Measurements from ENCODE around the gene PARD3. TPM values are rescaled to one million over a fixed set of nuclear protein-coding genes. Genes with fewer than 3 reads are reported as not detected.

PARD3 gene
- total RNA-seq, 2 donors from 2014 or later, result 36.1 to 48.5 TPM

- no peak overlapping the region for H3K27ac ChIP-seq
- no peak for ATAC-seq
- DNase-seq, result no peak
- 90 to 94% methylated on average over 1 of the region's 1 CpG for WGBS, 2 donors
- TF ChIP-seq POLR2A (IDR thresholded peaks at IDR 0.05), result no peak
- TF ChIP-seq CTCF (IDR thresholded peaks at IDR 0.05), result no peak
- H3K4me1 ChIP-seq, result peaks cover under 1% of the 10 kb centered on the region
- no peaks in the 10 kb centered on the region for H3K9me3 ChIP-seq
- no peak overlapping the region for H3K4me3 ChIP-seq
- no peaks in the 10 kb centered on the region for H3K36me3 ChIP-seq (replicated peaks in 1 of 2; ENCODE audit: insufficient read depth in 1 of 2, low read depth in 2 of 2)
- intact Hi-C loops (cut with DNase I), result no loop called here
- no peaks in the 10 kb centered on the region for H3K27me3 ChIP-seq
These were observed 316.3 kb downstream of the PARD3 start for GRCh38 chr10:34498821-34499220.

- 59 to 66% methylated on average over 2 of the region's 2 CpGs for WGBS, 2 donors
- DNase-seq (peak in 2 of 4 donors; percentile 24 to 33), ATAC-seq (no peak)
- no peaks in the 10 kb centered on the region for H3K36me3 ChIP-seq (replicated peaks in 1 of 2; ENCODE audit: insufficient read depth in 1 of 2, low read depth in 2 of 2)
- intact Hi-C loops (cut with DNase I), result no loop called here
- TF ChIP-seq POLR2A (IDR thresholded peaks at IDR 0.05) (no peak), CTCF (IDR thresholded peaks at IDR 0.05) (no peak)
- no peak overlapping the region for H3K27ac ChIP-seq
- H3K27me3 ChIP-seq, result no peaks in the 10 kb centered on the region
- no peaks in the 10 kb centered on the region for H3K9me3 ChIP-seq
- peaks cover 9% of the 10 kb centered on the region for H3K4me1 ChIP-seq
- H3K4me3 ChIP-seq, result no peak overlapping the region
These were observed 319.2 kb downstream of the PARD3 start for GRCh38 chr10:34495938-34496337.

- WGBS, 2 donors, result 94 to 97% methylated on average over 5 of the region's 5 CpGs
- intact Hi-C loops (cut with DNase I), result no loop called here
- no peaks in the 10 kb centered on the region for H3K36me3 ChIP-seq (replicated peaks in 1 of 2; ENCODE audit: insufficient read depth in 1 of 2, low read depth in 2 of 2)
- no peak overlapping the region for H3K4me3 ChIP-seq
- peaks cover 9% of the 10 kb centered on the region for H3K4me1 ChIP-seq
- ATAC-seq, result no peak
- no peak for DNase-seq
- TF ChIP-seq POLR2A (IDR thresholded peaks at IDR 0.05) (no peak), CTCF (IDR thresholded peaks at IDR 0.05) (no peak)
- no peak overlapping the region for H3K27ac ChIP-seq
- no peaks in the 10 kb centered on the region for H3K9me3 ChIP-seq
- H3K27me3 ChIP-seq, result no peaks in the 10 kb centered on the region
These were observed 321.1 kb downstream of the PARD3 start for GRCh38 chr10:34494012-34494411.

GRCh38 chr10:34492081-34492480 is 323.0 kb downstream of the PARD3 start:
- WGBS, 2 donors, result 82 to 84% methylated on average over 7 of the region's 7 CpGs
- TF ChIP-seq CTCF (IDR thresholded peaks at IDR 0.05) (no peak), POLR2A (IDR thresholded peaks at IDR 0.05) (no peak)
- Histone ChIP-seq H3K27ac (no peak overlapping the region), H3K4me1 (peaks cover 9% of the 10 kb centered on the region), H3K36me3 (replicated peaks in 1 of 2; ENCODE audit: insufficient read depth in 1 of 2, low read depth in 2 of 2) (no peaks in the 10 kb centered on the region), H3K9me3 (no peaks in the 10 kb centered on the region), H3K4me3 (no peak overlapping the region), H3K27me3 (no peaks in the 10 kb centered on the region)
- ATAC-seq (no peak), DNase-seq (no peak)
- intact Hi-C loops (cut with DNase I), result no loop called here

GRCh38 chr10:34491678-34492077 is 323.4 kb downstream of the PARD3 start:
- intact Hi-C loops (cut with DNase I), result no loop called here
- 39 to 44% methylated on average over 3 of the region's 3 CpGs for WGBS, 2 donors
- Histone ChIP-seq H3K27ac (no peak overlapping the region), H3K9me3 (no peaks in the 10 kb centered on the region), H3K4me1 (peaks cover 9% of the 10 kb centered on the region), H3K27me3 (no peaks in the 10 kb centered on the region), H3K36me3 (replicated peaks in 1 of 2; ENCODE audit: insufficient read depth in 1 of 2, low read depth in 2 of 2) (no peaks in the 10 kb centered on the region), H3K4me3 (no peak overlapping the region)
- DNase-seq (no peak), ATAC-seq (no peak)
- TF ChIP-seq CTCF (IDR thresholded peaks at IDR 0.05) (no peak), POLR2A (IDR thresholded peaks at IDR 0.05) (no peak)
